SK-N-SH (cell line): Measurements from ENCODE around the gene CPT1B. TPM values are rescaled to one million over a fixed set of nuclear protein-coding genes. Genes with fewer than 3 reads are reported as not detected.
A peak's percentile ranks its signal among the peaks of the same experiment; 100 is the strongest.

ENCODE experiments used
- CTCF ChIA-PET: fragments of 300-600, 350-600 bp; formaldehyde crosslinking; extraction: SDS; loops from one replicate; lab custom pipeline; 2021; lab: Yijun Ruan, JAX
- POLR2A ChIA-PET: fragments of 350-600 bp; sonication (Branson Sonifier 250); formaldehyde crosslinking; extraction: SDS; loops from one replicate; lab custom pipeline; 2020; ENCODE audit warnings: antibody characterized with exemption, inconsistent platforms; lab: Yijun Ruan, JAX
- DNase-seq: peaks from one replicate; pipeline ENCODE4 v3.0.0; 2012
- H2AFZ ChIP-seq: fragments of 200-600 bp; sonication (generic); 2 replicates; pipeline ENCODE4 v1.8.1; 2016; ENCODE audit warnings: antibody characterized with exemption, mild to moderate bottlenecking, low read depth
- H3F3A ChIP-seq: fragments of 200-600 bp; sonication (generic); replicated peaks from 2 replicates; pipeline ENCODE3; 2016; ENCODE audit warnings: antibody characterized with exemption, mild to moderate bottlenecking; ENCODE audit not compliant: insufficient read depth
- H3K27ac ChIP-seq, 2 experiments: fragments of 200-500 bp in 1 of 2; fragments of 200-600 bp in 1 of 2; sonication (Bioruptor generic) in 1 of 2; sonication (generic), shearing (Covaris generic) in 1 of 2; 2 replicates each; pipeline versions ENCODE4 v1.5.1 to v1.6.1; 2014 to 2016; ENCODE audit warnings: low read depth in 2 of 2, inconsistent platforms in 1 of 2, low read length in 1 of 2, mild to moderate bottlenecking in 1 of 2, mixed read lengths in 1 of 2
- H3K27me3 ChIP-seq: fragments of 200-600 bp; sonication (generic), shearing (Covaris generic); 2 replicates; pipeline ENCODE4 v1.6.1; 2016; ENCODE audit warnings: mixed run types; ENCODE audit not compliant: insufficient read depth
- H3K36me3 ChIP-seq, 2 experiments: fragments of 200-500 bp in 1 of 2; fragments of 200-600 bp in 1 of 2; sonication (Bioruptor generic) in 1 of 2; sonication (generic) in 1 of 2; replicated peaks in 1 of 2; 2 replicates each; pipeline versions ENCODE3 to v1.5.1; 2014 to 2016; ENCODE audit warnings: low read length in 1 of 2, mild to moderate bottlenecking in 1 of 2; ENCODE audit not compliant: insufficient read depth in 2 of 2, control insufficient read depth in 1 of 2
- H3K4me1 ChIP-seq, 2 experiments: fragments of 200-500 bp in 1 of 2; fragments of 200-600 bp in 1 of 2; sonication (Bioruptor generic) in 1 of 2; sonication (generic), shearing (Covaris generic) in 1 of 2; 2 replicates each; pipeline versions ENCODE4 v1.5.1 to v1.6.1; 2014 to 2016; ENCODE audit warnings: low read depth in 1 of 2, low read length in 1 of 2, mixed run types in 1 of 2; ENCODE audit not compliant: insufficient read depth in 2 of 2, control insufficient read depth in 1 of 2
- H3K4me2 ChIP-seq: fragments of 200-600 bp; sonication (generic), shearing (Covaris generic); 2 replicates; pipeline ENCODE4 v1.6.1; 2017; ENCODE audit warnings: mixed run types
- H3K4me3 ChIP-seq, 2 experiments: fragments of 200-500 bp in 1 of 2; fragments of 200-600 bp in 1 of 2; sonication (Bioruptor generic) in 1 of 2; sonication (generic), shearing (Covaris generic) in 1 of 2; 2 replicates each; pipeline versions ENCODE4 v1.5.1 to v1.8.1; 2014 to 2016; ENCODE audit warnings: low read depth in 2 of 2, inconsistent platforms in 1 of 2, low read length in 1 of 2, mild to moderate bottlenecking in 1 of 2, mixed read lengths in 1 of 2, moderate library complexity in 1 of 2
- H3K79me2 ChIP-seq: fragments of 200-600 bp; sonication (generic); 2 replicates; pipeline ENCODE4 v1.8.1; 2017; ENCODE audit warnings: mild to moderate bottlenecking; ENCODE audit not compliant: insufficient read depth
- H3K9ac ChIP-seq: fragments of 200-600 bp; sonication (generic); 2 replicates; pipeline ENCODE4 v1.6.1; 2017; ENCODE audit warnings: mixed run types
- H3K9me2 ChIP-seq: fragments of 200-600 bp; sonication (generic); 2 replicates; pipeline ENCODE4 v1.6.1; 2017; ENCODE audit warnings: mixed run types
- H3K9me3 ChIP-seq: fragments of 200-600 bp; sonication (generic); 2 replicates; pipeline ENCODE4 v1.6.1; 2017; ENCODE audit warnings: mixed run types, mild to moderate bottlenecking, moderate library complexity
- H4K20me1 ChIP-seq: fragments of 200-600 bp; sonication (generic); 2 replicates; pipeline ENCODE4 v1.6.1; 2017; ENCODE audit warnings: mild to moderate bottlenecking, mixed run types; ENCODE audit not compliant: insufficient read depth
- EZH2phosphoT487 ChIP-seq: fragments of 200-600 bp; sonication (generic); IDR thresholded peaks from 2 replicates; pipeline ENCODE4 v1.6.1; 2017; ENCODE audit warnings: low read depth, mixed run types, mild to moderate bottlenecking, antibody characterized with exemption, moderate library complexity, borderline replicate concordance
- GABPA ChIP-seq: IDR thresholded peaks from 2 replicates; pipeline ENCODE4 v1.4.0; 2012; ENCODE audit warnings: low read depth, mild to moderate bottlenecking
- PBX3 ChIP-seq: IDR thresholded peaks from 2 replicates; pipeline ENCODE4; 2012
- POLR2AphosphoS5 ChIP-seq: IDR thresholded peaks from 2 replicates; pipeline ENCODE4 v1.6.1; 2012; ENCODE audit warnings: low read depth, low read length
- RCOR1 ChIP-seq: fragments of 150-350 bp; IDR thresholded peaks from 2 replicates; pipeline ENCODE4 v1.6.1; 2017; ENCODE audit warnings: antibody characterized with exemption, low read length
- TAF1 ChIP-seq: IDR thresholded peaks from 2 replicates; pipeline ENCODE4 v1.6.1; 2012; ENCODE audit warnings: low read depth, mild to moderate bottlenecking, low read length, moderate library complexity, borderline replicate concordance
- WGBS: methylation state at CpG from one replicate; pipeline ENCODE4 v1.1.6; 2017; ENCODE audit warnings: low lambda C conversion rate; 5-methylcytosine and 5-hydroxymethylcytosine counted together
- polyA plus RNA-seq, 3 experiments: library from polyadenylated mRNA; depleted of rRNA; stranded (reverse); fragments of >200 nt; gene quantifications; 2 replicates each; pipeline ENCODE4 v1.2.3, GENCODE V29; 2012
- TF ChIP-seq, protein P1 (sequence below): IDR thresholded peaks from 2 replicates; pipeline ENCODE4 v1.4.0; 2012; ENCODE audit warnings: low read depth, borderline replicate concordance

Gene CPT1B
- polyA plus RNA-seq, 1 of the 3 experiments (the other 2 are of a cell fraction) = 33.2 TPM

DNA sequence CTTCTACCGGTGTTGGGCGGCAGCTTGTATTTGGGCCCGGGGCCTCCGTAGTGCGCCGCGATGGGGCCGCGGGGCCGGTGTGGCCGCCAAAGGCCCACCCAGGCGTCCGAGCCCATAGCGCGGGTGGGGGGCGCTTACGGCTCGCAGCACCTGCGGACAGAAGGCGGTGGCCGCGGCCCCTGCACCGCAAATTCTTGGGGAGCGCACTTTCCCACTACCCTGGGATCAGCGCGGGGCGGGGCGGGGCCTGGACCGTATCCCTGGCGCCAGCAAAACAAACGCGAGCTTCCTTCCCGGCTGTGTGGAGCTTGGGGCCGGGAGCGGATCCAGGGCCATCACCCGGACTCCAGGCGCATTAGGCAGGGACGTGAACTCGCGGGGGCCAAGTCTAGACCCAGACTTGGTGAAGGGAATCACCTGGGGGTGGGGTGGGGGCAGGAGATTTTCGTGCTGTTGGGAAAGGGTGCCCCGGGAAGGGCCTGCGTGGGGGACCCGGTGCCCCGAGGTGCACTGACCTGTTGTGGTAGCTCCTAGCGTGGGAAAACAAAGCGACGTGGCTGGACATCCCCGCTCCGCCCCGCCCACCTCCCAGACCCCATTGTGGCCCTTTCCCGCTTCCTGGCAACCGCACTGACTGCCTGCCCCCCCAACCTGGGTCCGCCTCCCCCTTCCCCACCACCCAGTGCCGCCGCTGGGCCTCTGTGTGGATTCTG is 46.1 kb downstream of the CPT1B start:
- DNase-seq = peak; percentile 90
- H4K20me1 ChIP-seq = no peaks in the 10 kb centered on the region
- POLR2A ChIA-PET = interaction anchor here (1.0 to 1.2 kb wide), 3 partner anchors 24 to 50 kb away, joined by 3 to 8 read pairs (median 3); partner anchors contain the start of gene SYCE3
- H3K27ac ChIP-seq = peak overlapping the region in 1 of 2 experiments; percentile 56; a peak in 1 of 4 replicates
- peak overlapping the region; percentile 92 for H3K4me2 ChIP-seq
- H3K36me3 ChIP-seq = no peaks in the 10 kb centered on the region
- CTCF ChIA-PET = interaction anchor here (0.9 to 1.5 kb wide), 5 partner anchors 9 to 190 kb away, joined by 3 to 12 read pairs (median 3); partner anchors contain the start of gene SYCE3
- no peaks in the 10 kb centered on the region for H3K79me2 ChIP-seq
- H3K4me3 ChIP-seq = peak overlapping the region; percentile 54 to 59
- H3K9ac ChIP-seq = peak overlapping the region; percentile 62
- H3K4me1 ChIP-seq = peaks cover 0 to 13% of the 10 kb centered on the region in 2 experiments; a peak in 1 of 4 replicates
- no peaks in the 10 kb centered on the region for H3K27me3 ChIP-seq
- peak overlapping the region; percentile 29; the same call in 1 of the 2 replicates for H2AFZ ChIP-seq
- WGBS = 15% methylated on average over 10 of the region's 56 CpGs
- TF ChIP-seq GABPA = no peak
- TF ChIP-seq RCOR1 = no peak
- TF ChIP-seq, protein P1, sequence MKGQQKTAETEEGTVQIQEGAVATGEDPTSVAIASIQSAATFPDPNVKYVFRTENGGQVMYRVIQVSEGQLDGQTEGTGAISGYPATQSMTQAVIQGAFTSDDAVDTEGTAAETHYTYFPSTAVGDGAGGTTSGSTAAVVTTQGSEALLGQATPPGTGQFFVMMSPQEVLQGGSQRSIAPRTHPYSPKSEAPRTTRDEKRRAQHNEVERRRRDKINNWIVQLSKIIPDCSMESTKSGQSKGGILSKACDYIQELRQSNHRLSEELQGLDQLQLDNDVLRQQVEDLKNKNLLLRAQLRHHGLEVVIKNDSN = no peak
- TF ChIP-seq PBX3 = peak; percentile 10; the same call in 1 of the 2 replicates
- no peak for TF ChIP-seq TAF1
- no peaks in the 10 kb centered on the region for H3K9me3 ChIP-seq
- H3K9me2 ChIP-seq = no peaks in the 10 kb centered on the region
- H3F3A ChIP-seq = peaks cover 11% of the 10 kb centered on the region

DNA sequence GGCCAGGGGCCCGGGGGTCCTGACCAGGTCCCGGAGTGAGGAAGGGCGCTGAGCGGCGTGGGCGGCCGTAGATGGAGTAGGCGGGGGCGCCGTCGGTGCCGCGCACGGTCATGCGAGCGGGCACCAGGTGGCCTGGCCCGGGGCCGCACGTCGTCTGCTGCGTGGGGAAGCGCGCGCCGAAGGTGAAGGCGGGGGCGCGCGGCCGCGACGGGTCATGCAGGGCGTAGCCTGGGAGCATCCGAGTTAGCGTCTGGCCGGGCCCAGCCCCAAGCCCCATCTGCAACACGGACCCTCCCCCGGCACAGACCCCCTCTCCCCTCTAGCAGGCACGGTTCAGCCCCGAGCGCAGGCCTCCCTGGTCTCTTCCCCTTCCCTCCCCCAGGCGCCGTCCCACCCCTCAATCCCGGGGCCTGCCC is 46.7 kb downstream of the CPT1B start:
- peak overlapping the region in 1 of 2 experiments; percentile 56; a peak in 1 of 4 replicates for H3K27ac ChIP-seq
- H4K20me1 ChIP-seq = no peaks in the 10 kb centered on the region
- TF ChIP-seq EZH2phosphoT487 = no peak
- peak; percentile 15; the same call in 1 of the 2 replicates for TF ChIP-seq POLR2AphosphoS5
- 9% methylated on average over 7 of the region's 44 CpGs for WGBS
- no peaks in the 10 kb centered on the region for H3K36me3 ChIP-seq
- H2AFZ ChIP-seq = peak overlapping the region; percentile 29; the same call in 1 of the 2 replicates
- DNase-seq = peak; percentile 80
- H3K4me1 ChIP-seq = peaks cover 0 to 19% of the 10 kb centered on the region in 2 experiments; a peak in 1 of 4 replicates
- no peaks in the 10 kb centered on the region for H3K27me3 ChIP-seq
- H3K9me3 ChIP-seq = no peaks in the 10 kb centered on the region
- no peaks in the 10 kb centered on the region for H3K79me2 ChIP-seq
- peak overlapping the region; percentile 62 for H3K9ac ChIP-seq
- H3K4me3 ChIP-seq = peak overlapping the region; percentile 54 to 59
- H3K9me2 ChIP-seq = no peaks in the 10 kb centered on the region
- H3K4me2 ChIP-seq = peak overlapping the region; percentile 92
- CTCF ChIA-PET = interaction anchor here (0.9 to 1.5 kb wide), 5 partner anchors 9 to 189 kb away, joined by 3 to 12 read pairs (median 3); partner anchors contain the start of gene SYCE3
- H3F3A ChIP-seq = peaks cover 13% of the 10 kb centered on the region
- POLR2A ChIA-PET = interaction anchor here (1.0 to 1.2 kb wide), 3 partner anchors 24 to 51 kb away, joined by 3 to 8 read pairs (median 3); partner anchors contain the start of gene SYCE3
